Gastrocnemius medialis (tissue), 4 donors: ENCODE measurements around the gene TBC1D5. TPM values are rescaled to one million over a fixed set of nuclear protein-coding genes. Genes with fewer than 3 reads are reported as not detected.

Experiments used
- ATAC-seq, 2 donors: fragments of 150-250 bp; one replicate each; pipeline ENCODE4 v1.9.1; 2016
- DNase-seq, 2 donors: peaks; one replicate each; pipeline ENCODE4 v3.0.0-alpha.2; 2019
- H3K27ac ChIP-seq, 4 donors: fragments of 200-600 bp; sonication (generic); 1 replicate in 1 of 4; 2 replicates in 3 of 4; pipeline ENCODE4 v1.5.1; 2016 to 2018; ENCODE audit warnings: mild to moderate bottlenecking in 2 of 4, moderate library complexity in 1 of 4
- H3K27me3 ChIP-seq, 3 donors: fragments of 200-600 bp; sonication (generic) in 2 of 3; 1 replicate in 1 of 3; 2 replicates in 2 of 3; pipeline versions ENCODE4 v1.5.1 to v1.6.0; 2016 to 2019; ENCODE audit warnings: mild to moderate bottlenecking in 1 of 3, moderate library complexity in 1 of 3
- H3K36me3 ChIP-seq, 2 donors: fragments of 200-600 bp; sonication (generic) in 1 of 2; one replicate each; pipeline ENCODE4 v1.5.1; 2017 to 2018
- H3K4me1 ChIP-seq, 2 donors: fragments of 200-600 bp; sonication (generic) in 1 of 2; one replicate each; pipeline ENCODE4 v1.5.1; 2016 to 2017; ENCODE audit warnings: mild to moderate bottlenecking in 2 of 2
- H3K4me3 ChIP-seq, 4 donors: fragments of 200-600 bp; sonication (generic) in 3 of 4; 1 replicate in 1 of 4; 2 replicates in 3 of 4; pipeline ENCODE4 v1.5.1; 2016 to 2019; ENCODE audit warnings: mild to moderate bottlenecking in 2 of 4
- H3K9me3 ChIP-seq, 3 donors: fragments of 200-600 bp; sonication (generic) in 2 of 3; 1 replicate in 1 of 3; 2 replicates in 2 of 3; pipeline ENCODE4 v1.5.1; 2016 to 2019
- CTCF ChIP-seq, 5 experiments: fragments of 450-650 bp in 3 of 5; fragments of 200-600 bp in 2 of 5; sonication (generic) in 2 of 5; IDR thresholded peaks in 4 of 5; conservative IDR thresholded peaks in 1 of 5; 1 replicate in 4 of 5; 2 replicates in 1 of 5; pipeline ENCODE4 v1.5.1; 2016 to 2019; ENCODE audit warnings: antibody characterized with exemption in 5 of 5, mild to moderate bottlenecking in 3 of 5, moderate library complexity in 3 of 5
- POLR2A ChIP-seq, 2 donors: fragments of 450-650 bp; IDR thresholded peaks; one replicate each; pipeline ENCODE4 v1.6.1; 2017; ENCODE audit warnings: antibody characterized with exemption in 2 of 2, mild to moderate bottlenecking in 2 of 2, moderate library complexity in 2 of 2
- in situ Hi-C, 4 donors: fragments of 200-750 bp; cut with MboI; loops; one replicate each; pipeline versions ENCODE4 v1.15.0 to v1.8.0; 2017; ENCODE audit warnings: low sequenced_read_pairs in 4 of 4
- intact Hi-C: fragments of 100-400 bp; cut with DNase I; formaldehyde crosslinking; loops from one replicate; pipeline ENCODE4 v1.15.1; 2023; ENCODE audit warnings: low total_unique reads
- total RNA-seq, 4 donors: library from RNA; depleted of rRNA; stranded (reverse); fragments of >200 nt; gene quantifications; one replicate each; pipeline versions ENCODE4 v1.1.0 to v1.2.3, GENCODE V29; 2016

The TBC1D5 gene
- total RNA-seq, 4 donors from 2014 or later: 20.3 to 34.4 (median 27.1) TPM

GRCh38 chr3:17342119-17342518, 400.3 kb downstream of the TBC1D5 start:
- Histone ChIP-seq H3K27me3 (no peaks in the 10 kb centered on the region), H3K9me3 (no peaks in the 10 kb centered on the region), H3K4me3 (no peak overlapping the region), H3K4me1 (no peaks in the 10 kb centered on the region), H3K27ac (no peak overlapping the region), H3K36me3 (no peaks in the 10 kb centered on the region)
- no peak for DNase-seq
- ATAC-seq: no peak
- intact Hi-C loops (no loop called here), in situ Hi-C loops (loop anchor here in 1 of 4 donors (25.0 kb wide), 1 partner anchor 95 kb away; no protein-coding TSS in a partner anchor)
- TF ChIP-seq POLR2A (IDR thresholded peaks at IDR 0.05) (no peak), CTCF (IDR thresholded peaks at IDR 0.05 in 4 of 5, conservative IDR thresholded peaks at IDR 0.05 in 1 of 5) (no peak)

GRCh38 chr3:17340693-17341092, 401.7 kb downstream of the TBC1D5 start:
- intact Hi-C loops (no loop called here), in situ Hi-C loops (loop anchor here in 1 of 4 donors (25.0 kb wide), 1 partner anchor 97 kb away; no protein-coding TSS in a partner anchor)
- no peak overlapping the region for H3K4me3 ChIP-seq
- TF ChIP-seq POLR2A (IDR thresholded peaks at IDR 0.05) (no peak), CTCF (IDR thresholded peaks at IDR 0.05 in 4 of 5, conservative IDR thresholded peaks at IDR 0.05 in 1 of 5) (no peak)
- H3K9me3 ChIP-seq: no peaks in the 10 kb centered on the region
- ATAC-seq: no peak
- DNase-seq: no peak
- H3K27ac ChIP-seq: no peak overlapping the region
- peaks cover 0 to 5% of the 10 kb centered on the region in 2 donors for H3K4me1 ChIP-seq
- no peaks in the 10 kb centered on the region for H3K36me3 ChIP-seq
- H3K27me3 ChIP-seq: no peaks in the 10 kb centered on the region

DNA sequence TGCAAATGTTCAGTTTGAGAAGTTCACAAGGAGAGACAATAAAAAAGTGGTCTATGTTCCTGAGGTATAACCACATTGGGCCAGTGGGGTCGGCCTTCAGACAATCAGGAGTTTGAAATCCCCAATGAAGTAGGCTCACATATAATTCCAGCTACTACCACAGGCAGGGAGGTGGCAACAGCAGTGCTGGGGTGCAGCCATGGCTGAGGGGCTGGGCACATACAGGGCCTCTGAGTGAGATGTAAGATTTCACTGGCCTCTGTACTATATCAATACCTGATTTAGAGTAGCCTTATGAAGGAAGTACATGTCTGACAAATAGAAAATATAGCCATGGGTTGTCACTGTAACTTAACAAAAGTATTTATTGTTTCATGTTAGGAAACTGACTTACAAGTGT, 402.2 kb downstream of the TBC1D5 start:
- no peak overlapping the region for H3K27ac ChIP-seq
- DNase-seq (no peak), ATAC-seq (no peak)
- TF ChIP-seq CTCF (IDR thresholded peaks at IDR 0.05 in 4 of 5, conservative IDR thresholded peaks at IDR 0.05 in 1 of 5) (no peak), POLR2A (IDR thresholded peaks at IDR 0.05) (no peak)
- no peaks in the 10 kb centered on the region for H3K36me3 ChIP-seq
- no peaks in the 10 kb centered on the region for H3K27me3 ChIP-seq
- no peak overlapping the region for H3K4me3 ChIP-seq
- peaks cover 0 to 5% of the 10 kb centered on the region in 2 donors for H3K4me1 ChIP-seq
- in situ Hi-C loops (loop anchor here in 1 of 4 donors (25.0 kb wide), 1 partner anchor 97 kb away; no protein-coding TSS in a partner anchor), intact Hi-C loops (no loop called here)
- H3K9me3 ChIP-seq: no peaks in the 10 kb centered on the region

- no peak for ATAC-seq
Measured at GRCh38 chr3:17339132-17339575, 403.3 kb downstream of the TBC1D5 start.

More at GRCh38 chr3:17339132-17339575, 403.3 kb downstream of the TBC1D5 start:
- intact Hi-C loops: no loop called here
- H3K27ac ChIP-seq: no peak overlapping the region
- TF ChIP-seq POLR2A (IDR thresholded peaks at IDR 0.05) (no peak), CTCF (IDR thresholded peaks at IDR 0.05 in 4 of 5, conservative IDR thresholded peaks at IDR 0.05 in 1 of 5) (no peak)
- no peaks in the 10 kb centered on the region for H3K36me3 ChIP-seq
- no peak overlapping the region for H3K4me3 ChIP-seq
- in situ Hi-C loops: loop anchor here in 1 of 4 donors (25.0 kb wide), 1 partner anchor 98 kb away; no protein-coding TSS in a partner anchor
- peaks cover 0 to 5% of the 10 kb centered on the region in 2 donors for H3K4me1 ChIP-seq
- H3K9me3 ChIP-seq: no peaks in the 10 kb centered on the region
- DNase-seq: no peak
- H3K27me3 ChIP-seq: no peaks in the 10 kb centered on the region
